PC-9 (cell line): ENCODE measurements around the gene FBXW12. TPM values are rescaled to one million over a fixed set of nuclear protein-coding genes. Genes with fewer than 3 reads are reported as not detected.

ENCODE experiments used
- BruUV-seq: library from RNA; stranded (reverse); fragments of 400-500 nt; replicated peaks from 2 replicates; lab custom pipeline; 2021; lab: Mats Ljungman, UMichigan
- CTCF ChIA-PET: fragments of 300-600 bp; sonication (Branson Sonifier 250); formaldehyde crosslinking; loops from one replicate; lab custom pipeline; 2022; ENCODE audit warnings: antibody characterized with exemption; lab: Charles Lee
- POLR2A ChIA-PET: fragments of 300-600 bp; sonication (Branson Sonifier 250); formaldehyde crosslinking; loops from one replicate; lab custom pipeline; 2022; ENCODE audit warnings: antibody characterized with exemption; ENCODE audit not compliant: unreplicated experiment; lab: Charles Lee
- DNase-seq, 2 experiments: peaks; one replicate each; pipeline versions ENCODE4 v3.0.0 to v3.0.0-alpha.2; 2015 to 2022; ENCODE audit warnings: mixed read lengths in 1 of 2
- H2AFZ ChIP-seq: fragments of 200-600 bp; sonication (generic); 2 replicates; pipeline ENCODE4 v1.8.1; 2017; ENCODE audit warnings: antibody characterized with exemption
- H3F3A ChIP-seq: fragments of 200-600 bp; sonication (generic); 2 replicates; pipeline ENCODE4 v1.8.1; 2017; ENCODE audit warnings: antibody characterized with exemption, mild to moderate bottlenecking, low read depth; ENCODE audit not compliant: insufficient read depth
- H3K27ac ChIP-seq: fragments of 200-600 bp; sonication (generic); 2 replicates; pipeline ENCODE4 v1.6.1; 2016; ENCODE audit warnings: mixed run types
- H3K27me3 ChIP-seq: fragments of 200-600 bp; sonication (generic); 2 replicates; pipeline ENCODE4 v1.6.1; 2016; ENCODE audit warnings: low read depth, mixed run types; ENCODE audit not compliant: insufficient read depth
- H3K36me3 ChIP-seq: fragments of 200-600 bp; sonication (generic); 2 replicates; pipeline ENCODE4 v1.6.1; 2016; ENCODE audit warnings: low read depth, mixed run types
- H3K4me1 ChIP-seq: fragments of 200-600 bp; sonication (generic); replicated peaks from 2 replicates; pipeline ENCODE4 v1.6.1; 2016; ENCODE audit warnings: mixed run types; ENCODE audit not compliant: insufficient read depth
- H3K4me2 ChIP-seq: fragments of 200-600 bp; sonication (generic); 2 replicates; pipeline ENCODE4 v1.6.1; 2017; ENCODE audit warnings: mixed run types
- H3K4me3 ChIP-seq: fragments of 200-600 bp; sonication (generic); 2 replicates; pipeline ENCODE4 v1.6.1; 2016; ENCODE audit warnings: mixed run types
- H3K79me2 ChIP-seq: fragments of 200-600 bp; sonication (generic); 2 replicates; pipeline ENCODE4 v1.6.1; 2017; ENCODE audit warnings: low read depth, mixed run types
- H3K9me2 ChIP-seq: fragments of 200-600 bp; sonication (generic); 2 replicates; pipeline ENCODE4 v1.8.1; 2017; ENCODE audit warnings: mild to moderate bottlenecking; ENCODE audit not compliant: insufficient read depth
- H3K9me3 ChIP-seq: fragments of 200-600 bp; sonication (generic); 2 replicates; pipeline ENCODE4 v1.8.1; 2016; ENCODE audit warnings: low read depth; ENCODE audit not compliant: insufficient read depth
- H4K20me1 ChIP-seq: fragments of 200-600 bp; sonication (generic); 2 replicates; pipeline ENCODE4 v1.8.1; 2017; ENCODE audit not compliant: insufficient read depth
- CTCF ChIP-seq: fragments of 200-600 bp; sonication (generic); conservative IDR thresholded peaks from 2 replicates; pipeline ENCODE4 v1.6.1; 2017; ENCODE audit warnings: mixed run types, antibody characterized with exemption, mild to moderate bottlenecking, moderate library complexity
- EZH2 ChIP-seq: fragments of 200-600 bp; sonication (generic); IDR thresholded peaks from 2 replicates; pipeline ENCODE4 v1.8.0; 2017; ENCODE audit warnings: antibody characterized with exemption, low read depth
- intact Hi-C: fragments of 100-400 bp; cut with micrococcal nuclease; formaldehyde crosslinking; loops from one replicate; pipeline ENCODE4 v1.10.0; 2022; ENCODE audit not compliant: unreplicated experiment
- total RNA-seq: library from RNA; stranded (reverse); gene quantifications from 2 replicates; pipeline ENCODE4 v1.2.3, GENCODE V29; 2021

Gene FBXW12
- total RNA-seq, 1 experiment from 2014 or later, result not detected

GRCh38 chr3:48372377-48372770 lies 355 bp downstream of the FBXW12 start:
- Histone ChIP-seq H2AFZ (no peak overlapping the region), H3K27ac (no peak overlapping the region), H3K4me1 (no peaks in the 10 kb centered on the region), H3K27me3 (no peaks in the 10 kb centered on the region), H3K9me3 (no peaks in the 10 kb centered on the region), H3K4me3 (no peak overlapping the region), H4K20me1 (no peaks in the 10 kb centered on the region), H3K9me2 (no peaks in the 10 kb centered on the region), H3K36me3 (no peaks in the 10 kb centered on the region), H3K4me2 (no peak overlapping the region), H3F3A (no peaks in the 10 kb centered on the region), H3K79me2 (no peaks in the 10 kb centered on the region)
- CTCF ChIA-PET, result no interaction called here
- POLR2A ChIA-PET, result no interaction called here
- intact Hi-C loops, result no loop called here
- no peak for TF ChIP-seq CTCF
- no peak for TF ChIP-seq EZH2
- no peak for DNase-seq
- BruUV-seq, result no TSS peak

- Histone ChIP-seq H3K4me1 (no peaks in the 10 kb centered on the region), H3K9me3 (no peaks in the 10 kb centered on the region), H4K20me1 (no peaks in the 10 kb centered on the region), H3K27me3 (no peaks in the 10 kb centered on the region), H3K79me2 (no peaks in the 10 kb centered on the region), H3K36me3 (no peaks in the 10 kb centered on the region), H3F3A (no peaks in the 10 kb centered on the region), H2AFZ (no peak overlapping the region), H3K9me2 (no peaks in the 10 kb centered on the region), H3K4me2 (no peak overlapping the region), H3K27ac (no peak overlapping the region), H3K4me3 (no peak overlapping the region)
- intact Hi-C loops, result no loop called here
- BruUV-seq, result no TSS peak
- no peak for DNase-seq
- CTCF ChIA-PET, result no interaction called here
- TF ChIP-seq CTCF, result no peak
- no peak for TF ChIP-seq EZH2
- POLR2A ChIA-PET, result no interaction called here
These were observed 930 bp downstream of the FBXW12 start for GRCh38 chr3:48372862-48373435.

- DNase-seq, result no peak
- TF ChIP-seq CTCF (no peak), EZH2 (no peak)
- Histone ChIP-seq H3K36me3 (no peaks in the 10 kb centered on the region), H3K27me3 (no peaks in the 10 kb centered on the region), H3K79me2 (no peaks in the 10 kb centered on the region), H4K20me1 (no peaks in the 10 kb centered on the region), H3K4me2 (no peak overlapping the region), H3K4me1 (no peaks in the 10 kb centered on the region), H3K9me3 (0 out of 2 replicates have a peak, but pooled peaks cover 5% of the 10 kb centered on the region), H3K9me2 (no peaks in the 10 kb centered on the region), H3K27ac (no peak overlapping the region), H3K4me3 (no peak overlapping the region), H3F3A (no peaks in the 10 kb centered on the region), H2AFZ (no peak overlapping the region)
- ChIA-PET CTCF (no interaction called here), POLR2A (no interaction called here)
- intact Hi-C loops, result no loop called here
- BruUV-seq, result no TSS peak
These were observed 15.6 kb downstream of the FBXW12 start for GRCh38 chr3:48387634-48388033.
